ENCODE results near the gene PHF10.
A peak's percentile ranks its signal among the peaks of the same experiment; 100 is the strongest.
"Not testable (repeated sequence)": the region's sequence is repeated elsewhere in the genome, so short reads cannot be mapped to it uniquely, and the experiment has no call there.

The PHF10 gene

DNA sequence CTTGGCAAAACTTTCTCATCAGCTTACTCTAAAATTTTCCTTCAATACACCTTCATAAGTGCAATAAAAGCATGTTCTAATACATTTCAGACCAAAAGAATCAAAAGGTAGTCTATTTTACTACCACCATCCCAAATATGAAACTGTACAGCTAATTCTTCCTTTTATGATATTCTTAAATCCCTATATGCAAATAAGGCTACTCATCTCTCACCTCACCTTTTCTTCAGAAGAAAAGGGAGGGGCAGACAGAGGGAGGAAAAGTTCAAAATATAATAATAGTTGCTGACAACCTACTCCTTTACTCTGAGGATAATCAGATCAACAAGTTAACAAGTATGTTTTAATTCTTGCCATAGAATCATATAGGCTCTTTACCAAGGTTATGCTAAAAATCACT is 15.0 kb downstream of the PHF10 start:
- peak; percentile 25 for ATAC-seq
- H3K9me3 Mint-ChIP-seq: no peaks in the 10 kb centered on the region
- peaks cover 48% of the 10 kb centered on the region for H3K36me3 Mint-ChIP-seq (ENCODE audit: low read depth)
- no peaks in the 10 kb centered on the region for H3K27me3 Mint-ChIP-seq
- peaks cover 36% of the 10 kb centered on the region for H3K4me1 Mint-ChIP-seq
- no peak for DNase-seq
- no peak overlapping the region for H3K27ac Mint-ChIP-seq
- no peak overlapping the region for H3K4me3 Mint-ChIP-seq

DNA sequence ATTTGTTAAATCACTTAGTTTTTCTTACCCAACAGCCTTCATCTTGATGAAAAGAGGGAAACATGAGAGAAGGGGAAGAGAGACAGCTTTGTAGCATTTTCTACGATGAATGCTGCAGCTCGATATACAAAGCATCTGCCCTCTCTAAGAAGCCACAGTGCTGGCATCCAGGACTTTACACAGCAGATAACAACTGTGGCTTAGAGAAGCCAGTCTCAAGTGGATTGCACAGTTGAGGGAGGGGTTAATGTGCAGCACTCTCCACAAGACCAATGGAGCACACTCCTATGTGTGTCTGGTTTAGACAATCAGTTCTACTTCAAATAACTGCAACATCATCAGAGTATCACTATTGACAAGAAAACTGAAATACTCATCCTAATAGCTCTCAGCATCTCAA is 16.5 kb downstream of the PHF10 start:
- peaks cover 53% of the 10 kb centered on the region for H3K36me3 Mint-ChIP-seq (ENCODE audit: low read depth)
- no peak for DNase-seq
- peak overlapping the region; percentile 7 for H3K27ac Mint-ChIP-seq
- H3K27me3 Mint-ChIP-seq: no peaks in the 10 kb centered on the region
- no peak for ATAC-seq
- peaks cover 47% of the 10 kb centered on the region for H3K4me1 Mint-ChIP-seq
- H3K9me3 Mint-ChIP-seq: no peaks in the 10 kb centered on the region
- no peak overlapping the region for H3K4me3 Mint-ChIP-seq

DNA sequence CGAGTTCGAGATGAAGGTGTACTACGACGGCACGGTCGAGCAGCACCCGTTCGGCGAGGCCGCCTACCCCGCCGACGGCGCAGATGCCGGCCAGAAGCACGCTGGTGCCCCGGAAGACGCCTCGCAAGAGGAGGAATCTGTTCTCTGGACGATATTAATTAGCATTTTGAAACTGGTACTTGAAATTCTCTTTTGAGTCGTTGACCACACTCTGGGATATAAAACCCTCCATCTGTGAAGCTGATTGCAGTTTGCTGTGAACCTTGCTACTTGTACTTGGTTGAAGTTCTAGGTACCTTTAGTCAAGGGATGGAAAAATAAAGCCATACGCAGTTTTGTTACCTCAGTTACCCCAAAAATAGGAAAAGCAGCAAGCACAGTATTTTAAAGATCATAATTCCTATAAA is 21.5 kb downstream of the PHF10 start:
- ATAC-seq: peak; percentile 2
- H3K4me1 Mint-ChIP-seq: peaks cover 48% of the 10 kb centered on the region
- DNase-seq: no peak
- peak overlapping the region; percentile 92 for H3K27ac Mint-ChIP-seq
- H3K9me3 Mint-ChIP-seq: no peaks in the 10 kb centered on the region
- no peaks in the 10 kb centered on the region for H3K27me3 Mint-ChIP-seq
- H3K4me3 Mint-ChIP-seq: peak overlapping the region; percentile 93
- H3K36me3 Mint-ChIP-seq (ENCODE audit: low read depth): peaks cover 31% of the 10 kb centered on the region

DNA sequence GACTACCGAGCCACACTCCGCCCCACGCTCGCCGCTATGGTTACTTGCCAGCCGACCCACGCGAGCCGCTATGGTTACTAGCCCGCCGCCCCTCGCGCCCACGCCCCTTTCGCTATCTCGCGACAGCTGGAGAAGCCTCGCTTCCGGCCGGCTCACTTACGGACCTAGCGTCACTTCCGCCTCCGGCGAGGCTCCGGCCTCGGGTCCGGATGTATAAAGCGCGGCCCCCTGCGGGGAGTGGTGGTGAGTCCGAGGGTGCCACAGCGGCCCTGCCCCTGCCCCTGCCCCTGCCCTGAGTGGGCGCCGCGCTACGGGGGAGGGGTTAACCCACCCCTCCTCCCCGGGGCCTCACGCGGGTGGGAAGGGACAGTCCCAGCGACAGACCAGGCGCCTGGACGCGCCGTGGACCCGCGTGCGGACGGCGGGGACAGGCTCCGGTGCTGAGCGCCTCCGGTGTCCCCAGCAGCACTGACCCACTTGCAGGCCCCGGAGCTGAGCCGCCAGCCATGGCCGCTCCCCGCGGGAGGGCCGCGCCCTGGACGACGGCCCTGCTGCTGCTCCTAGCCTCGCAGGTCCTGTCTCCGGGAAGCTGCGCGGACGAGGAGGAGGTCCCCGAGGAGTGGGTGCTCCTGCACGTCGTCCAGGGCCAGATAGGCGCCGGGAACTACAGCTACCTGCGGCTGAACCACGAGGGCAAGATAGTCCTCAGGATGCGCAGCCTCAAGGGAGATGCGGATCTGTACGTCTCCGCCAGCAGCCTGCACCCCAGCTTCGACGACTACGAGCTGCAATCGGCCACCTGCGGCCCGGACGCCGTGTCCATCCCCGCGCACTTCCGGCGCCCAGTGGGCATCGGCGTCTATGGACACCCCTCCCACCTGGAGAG is 22.1 kb downstream of the PHF10 start, which contains the start of the genes C6orf120 and WDR27:
C6orf120 (plus strand) TSS at position 173 of the 886 bp plus-strand sequence; CDS start at position 507, 334 bp downstream.
WDR27 (minus strand) TSS at position 76 of the 886 bp plus-strand sequence. CDS start 13,024 bp downstream, outside the sequence.
- H3K4me3 Mint-ChIP-seq: peak within 1 kb of the TSS; percentile 93
- H3K4me1 Mint-ChIP-seq: peaks cover 48% of the 10 kb centered on the region
- peak; percentile 97 for ATAC-seq
- H3K27me3 Mint-ChIP-seq: no peaks in the 10 kb centered on the region
- peaks cover 34% of the 10 kb centered on the region for H3K36me3 Mint-ChIP-seq (ENCODE audit: low read depth)
- peak; percentile 98 for DNase-seq
- H3K9me3 Mint-ChIP-seq: no peaks in the 10 kb centered on the region
- peak within 1 kb of the TSS; percentile 92 for H3K27ac Mint-ChIP-seq

DNA sequence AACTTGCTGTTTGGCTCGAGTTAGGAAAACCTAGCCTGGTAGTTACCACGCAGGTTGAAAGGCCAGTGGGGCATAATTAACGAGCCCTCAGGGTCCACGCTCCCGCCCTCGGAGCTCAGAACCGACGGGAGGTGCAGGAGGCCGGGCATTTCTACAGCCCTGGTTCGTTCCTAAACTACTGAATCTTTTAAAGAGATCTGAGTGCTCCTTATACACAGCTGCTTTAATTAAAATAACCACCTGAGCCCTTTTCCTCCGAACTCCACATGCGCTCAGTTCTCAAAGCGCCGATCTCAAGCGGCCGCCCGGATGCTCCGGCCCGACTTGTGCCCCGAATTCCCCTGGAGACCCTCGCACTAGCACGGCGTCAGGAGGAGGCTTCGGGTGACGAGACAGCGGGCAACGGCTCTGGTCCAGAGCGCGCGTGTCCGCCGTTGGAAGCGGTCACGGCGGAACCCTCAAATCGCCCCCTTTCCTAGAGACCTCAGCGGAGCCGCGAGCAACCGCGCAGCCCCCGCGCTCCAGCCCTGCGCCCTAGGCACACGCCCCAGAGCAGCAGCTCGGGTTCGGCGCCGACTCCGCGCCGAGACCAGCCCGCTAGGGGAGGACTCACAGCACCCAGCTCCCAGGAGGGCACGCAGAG is 22.9 kb downstream of the PHF10 start:
- H3K27ac Mint-ChIP-seq: peak overlapping the region; percentile 75
- peak overlapping the region; percentile 93 for H3K4me3 Mint-ChIP-seq
- ATAC-seq (no peak), DNase-seq (peak; percentile 29)
- H3K4me1 Mint-ChIP-seq: peaks cover 43% of the 10 kb centered on the region
- no peaks in the 10 kb centered on the region for H3K9me3 Mint-ChIP-seq
- H3K36me3 Mint-ChIP-seq (ENCODE audit: low read depth): peaks cover 33% of the 10 kb centered on the region
- no peaks in the 10 kb centered on the region for H3K27me3 Mint-ChIP-seq

DNA sequence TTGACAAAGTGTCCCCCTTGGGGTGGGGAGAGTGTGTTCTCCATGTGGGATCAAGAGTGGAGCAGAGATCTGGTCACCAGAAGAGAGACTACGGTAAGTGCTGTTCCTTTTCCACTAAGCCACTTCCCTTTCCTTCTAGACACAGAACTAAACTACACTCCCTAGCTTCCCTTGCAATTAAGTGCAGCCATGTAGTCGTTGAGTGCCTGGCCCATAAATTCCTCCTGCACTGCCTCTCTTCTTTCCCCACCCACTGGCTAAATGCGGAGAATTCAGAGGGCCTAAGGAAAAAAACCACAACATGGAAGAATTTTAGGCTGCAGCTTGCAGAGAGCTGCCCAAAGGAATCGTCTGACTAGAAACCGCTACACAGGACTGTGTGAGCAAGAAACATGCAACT is 24.0 kb downstream of the PHF10 start:
- H3K4me1 Mint-ChIP-seq: peaks cover 34% of the 10 kb centered on the region
- peak overlapping the region; percentile 93 for H3K4me3 Mint-ChIP-seq
- ATAC-seq: no peak
- no peak overlapping the region for H3K27ac Mint-ChIP-seq
- peaks cover 30% of the 10 kb centered on the region for H3K36me3 Mint-ChIP-seq (ENCODE audit: low read depth)
- H3K27me3 Mint-ChIP-seq: no peaks in the 10 kb centered on the region
- DNase-seq: no peak
- no peaks in the 10 kb centered on the region for H3K9me3 Mint-ChIP-seq

DNA sequence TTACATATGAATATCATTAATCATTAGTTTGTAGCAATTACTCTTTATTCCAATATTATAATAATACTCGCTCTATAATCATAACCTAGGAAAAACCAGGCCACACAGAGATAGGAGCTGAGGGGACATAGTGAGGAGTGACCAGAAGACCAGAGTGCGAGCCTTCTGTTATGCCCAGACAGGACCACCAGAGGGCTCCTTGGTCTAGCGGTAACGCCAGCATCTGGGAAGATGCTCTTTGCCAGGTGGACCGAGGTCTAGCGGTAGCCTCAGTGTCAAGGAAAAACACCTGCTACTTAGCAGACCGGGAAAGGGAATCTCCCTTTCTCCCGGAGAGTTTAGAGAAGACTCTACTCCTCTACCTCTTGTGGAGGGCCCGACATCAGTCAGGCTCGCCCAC is 27.2 kb downstream of the PHF10 start:
- H3K27me3 Mint-ChIP-seq, H3K4me3 Mint-ChIP-seq: not testable (repeated sequence)

DNA sequence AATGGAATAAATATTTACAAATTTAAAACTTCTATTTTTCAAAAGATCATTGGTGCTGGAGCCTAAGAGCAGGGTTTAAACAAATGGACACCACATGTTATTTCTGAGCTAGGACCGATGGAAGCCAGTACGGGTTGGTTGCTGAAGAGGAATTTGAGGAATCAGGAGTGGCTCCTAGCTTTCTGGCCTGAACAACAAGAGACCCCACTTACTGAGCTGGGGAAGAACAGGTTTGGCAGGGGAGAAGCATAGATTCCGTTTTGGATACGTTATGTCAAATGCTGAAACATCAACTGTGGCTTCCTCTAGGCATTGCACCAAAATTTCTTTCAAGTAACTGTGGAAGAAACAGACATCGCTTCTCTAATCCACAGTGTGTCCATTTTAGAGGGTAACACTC is 29.2 kb downstream of the PHF10 start:
- Mint-ChIP-seq H3K4me1 (peaks cover 7% of the 10 kb centered on the region), H3K4me3 (no peak overlapping the region)
- no peak for DNase-seq

More for the DNA sequence above, 27.2 kb downstream of the PHF10 start:
- not testable (repeated sequence) for H3K27ac Mint-ChIP-seq, H3K9me3 Mint-ChIP-seq, ATAC-seq
- Mint-ChIP-seq H3K4me1 (peaks cover 12% of the 10 kb centered on the region), H3K36me3 (ENCODE audit: low read depth) (peaks cover 23% of the 10 kb centered on the region)
- peak; percentile 26 for DNase-seq

DNA sequence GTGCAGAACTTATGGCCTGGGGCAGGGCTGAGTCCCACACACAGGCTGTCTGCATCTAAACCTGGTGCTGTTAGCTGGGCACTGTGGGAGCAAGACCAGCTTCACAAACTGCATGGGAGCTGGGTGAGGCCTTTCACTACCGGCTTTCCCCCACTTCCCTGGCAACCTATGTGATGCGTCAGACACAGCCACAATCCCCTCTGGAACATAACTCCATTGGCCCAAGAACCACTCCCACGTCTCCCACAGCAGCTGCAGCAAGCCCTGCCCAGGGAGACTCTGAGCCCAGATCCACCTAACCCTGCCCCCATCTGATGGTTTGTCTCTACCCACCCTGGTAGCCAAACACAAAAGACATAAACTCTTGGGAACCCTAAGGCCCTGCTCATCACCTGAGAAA is 31.8 kb downstream of the PHF10 start:
- DNase-seq (no peak), ATAC-seq (no peak)
- Mint-ChIP-seq H3K9me3 (peaks cover 4% of the 10 kb centered on the region), H3K36me3 (ENCODE audit: low read depth) (peaks cover 48% of the 10 kb centered on the region), H3K27ac (no peak overlapping the region), H3K27me3 (no peaks in the 10 kb centered on the region), H3K4me1 (peaks cover 2% of the 10 kb centered on the region), H3K4me3 (no peak overlapping the region)

More for the DNA sequence above, 29.2 kb downstream of the PHF10 start:
- ATAC-seq: no peak
- H3K36me3 Mint-ChIP-seq (ENCODE audit: low read depth): peaks cover 33% of the 10 kb centered on the region
- no peaks in the 10 kb centered on the region for H3K9me3 Mint-ChIP-seq
- no peak overlapping the region for H3K27ac Mint-ChIP-seq
- no peaks in the 10 kb centered on the region for H3K27me3 Mint-ChIP-seq

DNA sequence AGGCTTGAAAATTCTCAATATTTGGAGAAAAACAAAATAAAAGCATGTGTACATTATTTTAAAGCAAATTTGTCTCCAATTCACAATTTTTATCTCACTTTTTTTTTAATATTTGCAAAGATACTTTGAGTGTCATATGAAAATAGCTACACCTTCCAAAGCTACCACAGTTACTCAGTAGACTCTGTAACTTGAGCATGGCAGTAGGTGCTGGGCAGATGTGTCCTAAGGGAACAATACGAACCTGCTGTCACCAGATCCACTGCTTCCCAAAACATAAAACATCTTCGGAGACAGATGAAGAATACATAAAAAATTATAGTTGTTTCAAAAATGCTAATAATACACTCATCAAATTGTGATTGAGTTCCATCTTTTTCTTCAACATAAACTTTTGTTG is 33.0 kb downstream of the PHF10 start:
- Mint-ChIP-seq H3K27me3 (no peaks in the 10 kb centered on the region), H3K27ac (no peak overlapping the region), H3K9me3 (peaks cover 9% of the 10 kb centered on the region), H3K4me3 (no peak overlapping the region), H3K4me1 (peaks cover 2% of the 10 kb centered on the region), H3K36me3 (ENCODE audit: low read depth) (peaks cover 58% of the 10 kb centered on the region)
- ATAC-seq: no peak
- DNase-seq: no peak

DNA sequence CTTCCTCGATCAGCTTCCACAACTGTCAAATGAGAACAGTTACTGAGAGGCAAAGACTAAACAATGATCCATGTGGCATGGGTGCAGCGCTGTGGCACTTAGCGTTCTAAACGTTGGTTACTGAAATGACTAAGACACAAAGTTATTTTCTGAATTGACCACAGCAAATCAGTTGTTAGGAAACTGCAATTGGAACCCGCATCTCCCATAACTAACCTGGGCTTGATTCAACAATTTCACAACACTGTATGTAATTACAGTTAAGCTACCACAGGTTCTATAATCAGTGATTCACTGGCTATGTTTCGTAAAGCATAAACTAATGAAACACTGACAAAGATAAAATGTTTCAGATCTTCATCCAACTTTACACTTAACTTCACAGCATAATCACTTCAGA is 35.0 kb downstream of the PHF10 start:
- DNase-seq (no peak), ATAC-seq (no peak)
- H3K4me3 Mint-ChIP-seq: no peak overlapping the region
- H3K9me3 Mint-ChIP-seq: peaks cover 23% of the 10 kb centered on the region
- peaks cover 68% of the 10 kb centered on the region for H3K36me3 Mint-ChIP-seq (ENCODE audit: low read depth)
- no peaks in the 10 kb centered on the region for H3K27me3 Mint-ChIP-seq
- H3K4me1 Mint-ChIP-seq: peaks cover 2% of the 10 kb centered on the region
- H3K27ac Mint-ChIP-seq: no peak overlapping the region

DNA sequence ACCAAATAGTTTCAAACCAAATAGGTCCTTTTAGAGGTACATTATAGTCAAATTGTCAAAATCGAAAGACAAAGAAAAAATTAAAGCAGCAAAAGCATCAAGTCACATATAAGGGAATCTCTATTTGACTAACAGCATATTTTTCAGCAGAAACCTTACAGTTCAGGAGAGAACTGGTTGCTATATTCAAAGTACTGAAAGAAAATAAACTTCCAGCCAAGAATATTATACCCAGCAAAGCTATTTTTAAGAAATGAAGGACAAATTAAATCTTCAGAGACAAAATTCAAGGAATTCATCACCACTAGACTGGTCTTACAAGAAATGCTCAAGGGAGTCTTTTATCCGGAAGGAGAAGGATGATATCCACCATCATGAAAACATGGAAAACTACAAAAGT is 38.4 kb downstream of the PHF10 start:
- peaks cover 69% of the 10 kb centered on the region for H3K36me3 Mint-ChIP-seq (ENCODE audit: low read depth)
- no peak overlapping the region for H3K27ac Mint-ChIP-seq
- no peak for DNase-seq

DNA sequence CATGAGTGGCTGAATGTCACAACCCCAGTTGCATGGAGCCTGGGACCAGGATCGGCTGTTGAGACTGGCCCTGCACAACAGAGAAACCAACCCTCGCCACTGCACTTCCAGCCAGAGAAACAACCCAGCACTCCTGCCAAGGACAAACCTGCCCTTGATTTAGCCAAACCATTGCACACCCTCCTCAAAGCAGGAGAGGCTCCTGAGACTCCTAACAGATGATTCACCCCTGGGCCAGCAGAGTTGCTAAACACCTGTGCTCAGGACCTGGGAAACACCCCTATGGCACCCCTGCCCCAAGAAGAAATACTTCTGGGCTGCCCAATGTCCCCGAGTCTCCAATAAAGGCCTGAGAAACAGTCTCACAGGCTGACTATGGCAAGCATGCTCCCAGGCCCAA is 40.2 kb downstream of the PHF10 start:
- no peak overlapping the region for H3K4me3 Mint-ChIP-seq
- ATAC-seq: no peak
- H3K27me3 Mint-ChIP-seq: no peaks in the 10 kb centered on the region
- peaks cover 7% of the 10 kb centered on the region for H3K4me1 Mint-ChIP-seq
- peaks cover 32% of the 10 kb centered on the region for H3K9me3 Mint-ChIP-seq
- peaks cover 76% of the 10 kb centered on the region for H3K36me3 Mint-ChIP-seq (ENCODE audit: low read depth)
- no peak for DNase-seq
- no peak overlapping the region for H3K27ac Mint-ChIP-seq

More for the DNA sequence above, 38.4 kb downstream of the PHF10 start:
- Mint-ChIP-seq H3K4me3 (no peak overlapping the region), H3K4me1 (peaks cover 9% of the 10 kb centered on the region), H3K27me3 (no peaks in the 10 kb centered on the region), H3K9me3 (peaks cover 27% of the 10 kb centered on the region)
- ATAC-seq: no peak

DNA sequence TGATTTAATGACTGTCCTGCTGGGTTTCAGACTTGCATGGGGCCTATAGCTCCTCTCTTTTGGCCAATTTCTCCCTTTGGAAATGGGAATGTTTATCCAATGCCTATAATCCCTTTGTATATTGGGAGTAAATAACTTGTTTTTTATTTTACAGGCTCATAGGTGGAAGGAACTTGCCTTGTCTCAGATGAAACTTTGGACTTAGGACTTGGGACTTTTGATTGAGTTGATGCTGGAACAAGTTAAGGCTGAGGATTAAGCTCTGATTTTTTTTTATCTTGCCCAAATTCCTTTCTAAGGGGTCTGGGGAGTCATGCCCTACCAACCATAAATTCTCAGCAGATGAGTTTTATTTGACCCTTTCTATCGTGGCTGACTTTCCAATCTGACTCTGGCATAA is 46.0 kb downstream of the PHF10 start:
- Mint-ChIP-seq H3K27ac (no peak overlapping the region), H3K4me1 (peaks cover 4% of the 10 kb centered on the region), H3K36me3 (ENCODE audit: low read depth) (peaks cover 54% of the 10 kb centered on the region), H3K9me3 (peaks cover 8% of the 10 kb centered on the region), H3K4me3 (no peak overlapping the region), H3K27me3 (no peaks in the 10 kb centered on the region)
- ATAC-seq: no peak
- no peak for DNase-seq

DNA sequence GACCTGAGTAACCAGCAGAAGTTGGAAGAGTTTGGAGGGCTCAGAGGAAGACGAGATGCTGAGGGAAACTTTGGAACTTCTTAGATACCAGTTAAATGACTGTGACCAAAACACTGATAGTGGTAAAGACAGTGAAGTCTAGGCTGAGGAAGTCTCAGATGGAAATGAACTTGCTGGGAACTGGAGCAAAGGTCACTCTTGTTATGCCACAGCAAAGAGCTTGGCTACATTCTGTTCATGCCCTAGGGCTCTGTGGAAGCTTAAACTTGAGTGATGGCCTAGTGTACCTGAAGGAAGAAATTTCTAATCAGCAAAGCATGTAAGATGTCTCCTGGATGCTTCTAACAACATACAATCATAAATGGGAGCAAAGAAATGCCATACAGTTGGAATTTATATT is 47.2 kb downstream of the PHF10 start:
- Mint-ChIP-seq H3K9me3 (peaks cover 8% of the 10 kb centered on the region), H3K27me3 (no peaks in the 10 kb centered on the region), H3K36me3 (ENCODE audit: low read depth) (peaks cover 45% of the 10 kb centered on the region), H3K4me1 (no peaks in the 10 kb centered on the region), H3K27ac (no peak overlapping the region), H3K4me3 (no peak overlapping the region)
- ATAC-seq: no peak
- DNase-seq: no peak
